Measurements from ENCODE around the gene CCDC40. TPM values are rescaled to one million over a fixed set of nuclear protein-coding genes. Genes with fewer than 3 reads are reported as not detected.

The CCDC40 gene
- total and polyA plus RNA-seq, 2 of the 13 experiments (the other 11 are each of a cell fraction or from before 2014, with no cell fraction given) = 4.1 to 5.5 TPM

DNA sequence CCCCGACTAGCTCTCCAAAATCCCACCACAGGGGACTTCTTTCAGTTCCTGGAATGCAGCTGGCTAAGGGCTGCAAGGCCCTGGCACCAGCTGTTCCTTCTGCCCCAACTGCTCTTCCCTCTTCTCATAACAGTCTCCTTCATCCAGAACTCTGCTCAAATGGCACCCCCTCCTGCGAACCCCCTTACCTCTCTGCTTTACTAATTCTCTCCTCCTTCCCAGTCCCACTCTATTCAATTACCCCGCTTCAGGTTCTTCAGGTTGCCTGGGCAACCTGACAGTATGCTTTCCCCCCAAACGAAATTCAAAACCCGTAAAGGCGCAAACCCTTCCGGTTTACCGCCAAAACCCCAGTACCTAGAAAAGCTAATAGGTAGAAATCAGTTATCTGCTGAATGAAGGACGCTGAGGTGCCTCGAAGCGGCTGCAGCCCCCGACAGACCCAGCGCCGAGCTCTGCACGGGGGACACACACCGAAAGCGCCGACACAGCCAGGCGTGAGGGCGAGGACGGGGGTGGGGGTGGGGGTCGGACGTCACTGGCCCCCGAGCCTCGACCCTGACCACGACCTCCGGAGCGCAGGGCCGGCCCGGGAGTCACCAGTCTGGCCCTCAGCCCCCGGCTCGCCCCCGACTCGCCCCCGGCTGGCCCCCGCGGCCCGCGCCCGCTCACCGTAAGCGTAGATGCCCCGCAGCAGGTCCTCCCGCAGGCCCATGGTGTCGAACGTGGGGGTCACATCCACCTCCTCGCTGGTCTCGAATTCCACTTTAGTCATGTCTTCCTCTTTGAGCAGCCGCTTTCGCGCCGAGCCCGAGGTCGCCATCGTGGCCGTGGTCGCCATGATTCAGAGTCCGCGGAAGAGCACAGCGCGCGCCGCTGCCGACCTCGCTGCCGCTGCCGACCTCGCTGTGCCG, 109.9 kb downstream of the CCDC40 start (continued):
- TF ChIP-seq, protein P1, sequence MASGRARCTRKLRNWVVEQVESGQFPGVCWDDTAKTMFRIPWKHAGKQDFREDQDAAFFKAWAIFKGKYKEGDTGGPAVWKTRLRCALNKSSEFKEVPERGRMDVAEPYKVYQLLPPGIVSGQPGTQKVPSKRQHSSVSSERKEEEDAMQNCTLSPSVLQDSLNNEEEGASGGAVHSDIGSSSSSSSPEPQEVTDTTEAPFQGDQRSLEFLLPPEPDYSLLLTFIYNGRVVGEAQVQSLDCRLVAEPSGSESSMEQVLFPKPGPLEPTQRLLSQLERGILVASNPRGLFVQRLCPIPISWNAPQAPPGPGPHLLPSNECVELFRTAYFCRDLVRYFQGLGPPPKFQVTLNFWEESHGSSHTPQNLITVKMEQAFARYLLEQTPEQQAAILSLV (CRISPR knock-in tag; IDR thresholded peaks at IDR 0.05; ENCODE audit: borderline replicate concordance) = no peak
- TF ChIP-seq RAD21 (CRISPR knock-in tag; IDR thresholded peaks at IDR 0.05) (0 out of 2 replicates have a peak, but pooled peaks have one; percentile 10), ZBTB7A (CRISPR knock-in tag; IDR thresholded peaks at IDR 0.05) (0 out of 2 replicates have a peak, but pooled peaks have one; percentile 29), ZNF530 (CRISPR knock-in tag; IDR thresholded peaks at IDR 0.05; ENCODE audit: low read depth) (no peak), NKX3-1 (CRISPR knock-in tag; IDR thresholded peaks at IDR 0.05) (peak; percentile 25; the same call in 1 of the 2 replicates), RFX3 (CRISPR knock-in tag; IDR thresholded peaks at IDR 0.05) (peak; percentile 68), TAF15 (IDR thresholded peaks at IDR 0.05; ENCODE audit: low read depth, low read length, poor library complexity, severe bottlenecking) (peak; percentile 12), SMYD3 (CRISPR knock-in tag; IDR thresholded peaks at IDR 0.05) (no peak), SIN3A (IDR thresholded peaks at IDR 0.05; ENCODE audit: borderline replicate concordance, low read depth, low read length) (0 out of 2 replicates have a peak, but pooled peaks have one; percentile 15), ZNF256 (CRISPR knock-in tag; conservative IDR thresholded peaks at IDR 0.05) (0 out of 2 replicates have a peak, but pooled peaks have one; percentile 65), ETV6 (CRISPR knock-in tag; conservative IDR thresholded peaks at IDR 0.05) (peak; percentile 78; the same call in 1 of the 2 replicates), PHF8 (CRISPR knock-in tag; IDR thresholded peaks at IDR 0.05) (no peak)
- TF ChIP-seq, protein P2, sequence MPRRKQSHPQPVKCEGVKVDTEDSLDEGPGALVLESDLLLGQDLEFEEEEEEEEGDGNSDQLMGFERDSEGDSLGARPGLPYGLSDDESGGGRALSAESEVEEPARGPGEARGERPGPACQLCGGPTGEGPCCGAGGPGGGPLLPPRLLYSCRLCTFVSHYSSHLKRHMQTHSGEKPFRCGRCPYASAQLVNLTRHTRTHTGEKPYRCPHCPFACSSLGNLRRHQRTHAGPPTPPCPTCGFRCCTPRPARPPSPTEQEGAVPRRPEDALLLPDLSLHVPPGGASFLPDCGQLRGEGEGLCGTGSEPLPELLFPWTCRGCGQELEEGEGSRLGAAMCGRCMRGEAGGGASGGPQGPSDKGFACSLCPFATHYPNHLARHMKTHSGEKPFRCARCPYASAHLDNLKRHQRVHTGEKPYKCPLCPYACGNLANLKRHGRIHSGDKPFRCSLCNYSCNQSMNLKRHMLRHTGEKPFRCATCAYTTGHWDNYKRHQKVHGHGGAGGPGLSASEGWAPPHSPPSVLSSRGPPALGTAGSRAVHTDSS (CRISPR knock-in tag; conservative IDR thresholded peaks at IDR 0.05) = peak; percentile 96
- TF ChIP-seq, protein P3, sequence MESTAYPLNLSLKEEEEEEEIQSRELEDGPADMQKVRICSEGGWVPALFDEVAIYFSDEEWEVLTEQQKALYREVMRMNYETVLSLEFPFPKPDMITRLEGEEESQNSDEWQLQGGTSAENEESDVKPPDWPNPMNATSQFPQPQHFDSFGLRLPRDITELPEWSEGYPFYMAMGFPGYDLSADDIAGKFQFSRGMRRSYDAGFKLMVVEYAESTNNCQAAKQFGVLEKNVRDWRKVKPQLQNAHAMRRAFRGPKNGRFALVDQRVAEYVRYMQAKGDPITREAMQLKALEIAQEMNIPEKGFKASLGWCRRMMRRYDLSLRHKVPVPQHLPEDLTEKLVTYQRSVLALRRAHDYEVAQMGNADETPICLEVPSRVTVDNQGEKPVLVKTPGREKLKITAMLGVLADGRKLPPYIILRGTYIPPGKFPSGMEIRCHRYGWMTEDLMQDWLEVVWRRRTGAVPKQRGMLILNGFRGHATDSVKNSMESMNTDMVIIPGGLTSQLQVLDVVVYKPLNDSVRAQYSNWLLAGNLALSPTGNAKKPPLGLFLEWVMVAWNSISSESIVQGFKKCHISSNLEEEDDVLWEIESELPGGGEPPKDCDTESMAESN (CRISPR knock-in tag; conservative IDR thresholded peaks at IDR 0.05) = no peak
- TF ChIP-seq, protein P4, sequence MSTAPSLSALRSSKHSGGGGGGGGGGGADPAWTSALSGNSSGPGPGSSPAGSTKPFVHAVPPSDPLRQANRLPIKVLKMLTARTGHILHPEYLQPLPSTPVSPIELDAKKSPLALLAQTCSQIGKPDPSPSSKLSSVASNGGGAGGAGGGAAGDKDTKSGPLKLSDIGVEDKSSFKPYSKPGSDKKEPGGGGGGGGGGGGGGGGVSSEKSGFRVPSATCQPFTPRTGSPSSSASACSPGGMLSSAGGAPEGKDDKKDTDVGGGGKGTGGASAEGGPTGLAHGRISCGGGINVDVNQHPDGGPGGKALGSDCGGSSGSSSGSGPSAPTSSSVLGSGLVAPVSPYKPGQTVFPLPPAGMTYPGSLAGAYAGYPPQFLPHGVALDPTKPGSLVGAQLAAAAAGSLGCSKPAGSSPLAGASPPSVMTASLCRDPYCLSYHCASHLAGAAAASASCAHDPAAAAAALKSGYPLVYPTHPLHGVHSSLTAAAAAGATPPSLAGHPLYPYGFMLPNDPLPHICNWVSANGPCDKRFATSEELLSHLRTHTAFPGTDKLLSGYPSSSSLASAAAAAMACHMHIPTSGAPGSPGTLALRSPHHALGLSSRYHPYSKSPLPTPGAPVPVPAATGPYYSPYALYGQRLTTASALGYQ (CRISPR knock-in tag; IDR thresholded peaks at IDR 0.05) = no peak
- TF ChIP-seq, protein P5, sequence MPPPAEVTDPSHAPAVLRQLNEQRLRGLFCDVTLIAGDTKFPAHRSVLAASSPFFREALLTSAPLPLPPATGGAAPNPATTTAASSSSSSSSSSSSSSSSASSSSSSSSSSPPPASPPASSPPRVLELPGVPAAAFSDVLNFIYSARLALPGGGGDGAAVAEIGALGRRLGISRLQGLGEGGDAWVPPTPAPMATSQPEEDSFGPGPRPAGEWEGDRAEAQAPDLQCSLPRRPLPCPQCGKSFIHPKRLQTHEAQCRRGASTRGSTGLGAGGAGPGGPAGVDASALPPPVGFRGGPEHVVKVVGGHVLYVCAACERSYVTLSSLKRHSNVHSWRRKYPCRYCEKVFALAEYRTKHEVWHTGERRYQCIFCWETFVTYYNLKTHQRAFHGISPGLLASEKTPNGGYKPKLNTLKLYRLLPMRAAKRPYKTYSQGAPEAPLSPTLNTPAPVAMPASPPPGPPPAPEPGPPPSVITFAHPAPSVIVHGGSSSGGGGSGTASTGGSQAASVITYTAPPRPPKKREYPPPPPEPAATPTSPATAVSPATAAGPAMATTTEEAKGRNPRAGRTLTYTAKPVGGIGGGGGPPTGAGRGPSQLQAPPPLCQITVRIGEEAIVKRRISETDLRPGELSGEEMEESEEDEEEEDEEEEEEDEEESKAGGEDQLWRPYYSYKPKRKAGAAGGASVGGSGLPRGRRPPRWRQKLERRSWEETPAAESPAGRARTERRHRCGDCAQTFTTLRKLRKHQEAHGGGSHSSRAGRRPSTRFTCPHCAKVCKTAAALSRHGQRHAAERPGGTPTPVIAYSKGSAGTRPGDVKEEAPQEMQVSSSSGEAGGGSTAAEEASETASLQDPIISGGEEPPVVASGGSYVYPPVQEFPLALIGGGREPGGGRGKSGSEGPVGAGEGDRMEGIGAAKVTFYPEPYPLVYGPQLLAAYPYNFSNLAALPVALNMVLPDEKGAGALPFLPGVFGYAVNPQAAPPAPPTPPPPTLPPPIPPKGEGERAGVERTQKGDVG (CRISPR knock-in tag; IDR thresholded peaks at IDR 0.05; ENCODE audit: borderline replicate concordance) = no peak; the same call in 1 of the 2 replicates
- TF ChIP-seq, protein P6, sequence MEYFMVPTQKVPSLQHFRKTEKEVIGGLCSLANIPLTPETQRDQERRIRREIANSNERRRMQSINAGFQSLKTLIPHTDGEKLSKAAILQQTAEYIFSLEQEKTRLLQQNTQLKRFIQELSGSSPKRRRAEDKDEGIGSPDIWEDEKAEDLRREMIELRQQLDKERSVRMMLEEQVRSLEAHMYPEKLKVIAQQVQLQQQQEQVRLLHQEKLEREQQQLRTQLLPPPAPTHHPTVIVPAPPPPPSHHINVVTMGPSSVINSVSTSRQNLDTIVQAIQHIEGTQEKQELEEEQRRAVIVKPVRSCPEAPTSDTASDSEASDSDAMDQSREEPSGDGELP (IDR thresholded peaks at IDR 0.05; ENCODE audit: borderline replicate concordance, low read depth) = peak; percentile 43; the same call in 1 of the 2 replicates
